ENCODE measurements around the gene PAQR4. TPM values are rescaled to one million over a fixed set of nuclear protein-coding genes. Genes with fewer than 3 reads are reported as not detected.

Gene PAQR4
- total RNA-seq, 2 donors from 2014 or later, result 1.7 to 2.7 TPM

GRCh38 chr16:3001316-3001715 is 32.2 kb downstream of the PAQR4 start:
- H3K4me1 Mint-ChIP-seq, result no peaks in the 10 kb centered on the region
- H3K36me3 Mint-ChIP-seq (ENCODE audit: low read depth), result no peaks in the 10 kb centered on the region
- no peaks in the 10 kb centered on the region for H3K9me3 ChIP-seq (ENCODE audit: control insufficient read depth, low read length, poor library complexity, severe bottlenecking)
- ATAC-seq (no peak), DNase-seq (no peak)
- H3K27ac Mint-ChIP-seq, result no peak overlapping the region
- H3K4me3 Mint-ChIP-seq, result no peak overlapping the region
- H3K27me3 Mint-ChIP-seq, result peaks cover 15% of the 10 kb centered on the region

- Mint-ChIP-seq H3K36me3 (ENCODE audit: low read depth) (no peaks in the 10 kb centered on the region), H3K4me3 (peak overlapping the region; percentile 85), H3K27ac (no peak overlapping the region), H3K27me3 (peaks cover 15% of the 10 kb centered on the region), H3K4me1 (peaks cover 17% of the 10 kb centered on the region)
- peak; percentile 99 for ATAC-seq
- H3K9me3 ChIP-seq (ENCODE audit: control insufficient read depth, low read length, poor library complexity, severe bottlenecking), result no peaks in the 10 kb centered on the region
- DNase-seq, result peak; percentile 90 to 94 (median 91)
Observed at GRCh38 chr16:3003582-3004270, 34.6 kb downstream of the PAQR4 start.

- DNase-seq (no peak), ATAC-seq (no peak)
- peaks cover 10% of the 10 kb centered on the region for H3K27me3 Mint-ChIP-seq
- H3K4me3 Mint-ChIP-seq, result no peak overlapping the region
- H3K36me3 Mint-ChIP-seq (ENCODE audit: low read depth), result no peaks in the 10 kb centered on the region
- H3K27ac Mint-ChIP-seq, result no peak overlapping the region
- H3K9me3 ChIP-seq (ENCODE audit: control insufficient read depth, low read length, poor library complexity, severe bottlenecking), result no peaks in the 10 kb centered on the region
- H3K4me1 Mint-ChIP-seq, result peaks cover 18% of the 10 kb centered on the region
Observed at GRCh38 chr16:3004319-3004718, 35.2 kb downstream of the PAQR4 start.

GRCh38 chr16:3004781-3005284 is 35.7 kb downstream of the PAQR4 start:
- no peak for DNase-seq

GRCh38 chr16:3007059-3007956 is 38.2 kb downstream of the PAQR4 start:
- peaks cover 18% of the 10 kb centered on the region for H3K4me1 Mint-ChIP-seq
- H3K9me3 ChIP-seq (ENCODE audit: control insufficient read depth, low read length, poor library complexity, severe bottlenecking), result no peaks in the 10 kb centered on the region
- H3K4me3 Mint-ChIP-seq, result peak overlapping the region; percentile 84
- no peaks in the 10 kb centered on the region for H3K27me3 Mint-ChIP-seq
- H3K36me3 Mint-ChIP-seq (ENCODE audit: low read depth), result no peaks in the 10 kb centered on the region
- DNase-seq (no peak), ATAC-seq (no peak)
- no peak overlapping the region for H3K27ac Mint-ChIP-seq

More at GRCh38 chr16:3004781-3005284, 35.7 kb downstream of the PAQR4 start:
- H3K36me3 Mint-ChIP-seq (ENCODE audit: low read depth), result no peaks in the 10 kb centered on the region
- peaks cover 18% of the 10 kb centered on the region for H3K4me1 Mint-ChIP-seq
- H3K9me3 ChIP-seq (ENCODE audit: control insufficient read depth, low read length, poor library complexity, severe bottlenecking), result no peaks in the 10 kb centered on the region
- ATAC-seq, result no peak
- no peak overlapping the region for H3K27ac Mint-ChIP-seq
- peak overlapping the region; percentile 79 for H3K4me3 Mint-ChIP-seq
- peaks cover 7% of the 10 kb centered on the region for H3K27me3 Mint-ChIP-seq

- ATAC-seq, result no peak
- no peaks in the 10 kb centered on the region for H3K9me3 ChIP-seq (ENCODE audit: control insufficient read depth, low read length, poor library complexity, severe bottlenecking)
- no peak for DNase-seq
- H3K27ac Mint-ChIP-seq, result no peak overlapping the region
- H3K4me3 Mint-ChIP-seq, result peak overlapping the region; percentile 84
- H3K4me1 Mint-ChIP-seq, result peaks cover 18% of the 10 kb centered on the region
- H3K36me3 Mint-ChIP-seq (ENCODE audit: low read depth), result no peaks in the 10 kb centered on the region
- H3K27me3 Mint-ChIP-seq, result no peaks in the 10 kb centered on the region
Observed at GRCh38 chr16:3007957-3008689, 39.0 kb downstream of the PAQR4 start.

- no peaks in the 10 kb centered on the region for H3K9me3 ChIP-seq (ENCODE audit: control insufficient read depth, low read length, poor library complexity, severe bottlenecking)
- Mint-ChIP-seq H3K36me3 (ENCODE audit: low read depth) (no peaks in the 10 kb centered on the region), H3K4me1 (peaks cover 18% of the 10 kb centered on the region), H3K27ac (no peak overlapping the region), H3K27me3 (no peaks in the 10 kb centered on the region), H3K4me3 (peak overlapping the region; percentile 84)
- ATAC-seq (no peak), DNase-seq (no peak)
Observed at GRCh38 chr16:3008690-3009037, 39.5 kb downstream of the PAQR4 start.

- no peak overlapping the region for H3K4me3 Mint-ChIP-seq
- H3K36me3 Mint-ChIP-seq (ENCODE audit: low read depth), result no peaks in the 10 kb centered on the region
- no peak for ATAC-seq
- H3K4me1 Mint-ChIP-seq, result peaks cover 20% of the 10 kb centered on the region
- H3K27me3 Mint-ChIP-seq, result peaks cover 6% of the 10 kb centered on the region
- DNase-seq, result no peak
- H3K27ac Mint-ChIP-seq, result no peak overlapping the region
- H3K9me3 ChIP-seq (ENCODE audit: control insufficient read depth, low read length, poor library complexity, severe bottlenecking), result no peaks in the 10 kb centered on the region
Observed at GRCh38 chr16:3009568-3010390, 40.6 kb downstream of the PAQR4 start.

GRCh38 chr16:3010510-3010909 is 41.4 kb downstream of the PAQR4 start:
- Mint-ChIP-seq H3K27me3 (peaks cover 6% of the 10 kb centered on the region), H3K4me1 (peaks cover 20% of the 10 kb centered on the region), H3K4me3 (no peak overlapping the region), H3K27ac (no peak overlapping the region), H3K36me3 (ENCODE audit: low read depth) (no peaks in the 10 kb centered on the region)
- no peaks in the 10 kb centered on the region for H3K9me3 ChIP-seq (ENCODE audit: control insufficient read depth, low read length, poor library complexity, severe bottlenecking)
- DNase-seq (no peak), ATAC-seq (no peak)

- ATAC-seq (peak; percentile 23), DNase-seq (no peak)
- peaks cover 6% of the 10 kb centered on the region for H3K27me3 Mint-ChIP-seq
- no peak overlapping the region for H3K27ac Mint-ChIP-seq
- peaks cover 16% of the 10 kb centered on the region for H3K4me1 Mint-ChIP-seq
- no peak overlapping the region for H3K4me3 Mint-ChIP-seq
- H3K9me3 ChIP-seq (ENCODE audit: control insufficient read depth, low read length, poor library complexity, severe bottlenecking), result no peaks in the 10 kb centered on the region
- H3K36me3 Mint-ChIP-seq (ENCODE audit: low read depth), result no peaks in the 10 kb centered on the region
Observed at GRCh38 chr16:3012246-3012645, 43.1 kb downstream of the PAQR4 start.

- Mint-ChIP-seq H3K4me3 (peak within 1 kb of the TSS; percentile 7), H3K36me3 (ENCODE audit: low read depth) (no peaks in the 10 kb centered on the region), H3K27ac (no peak within 1 kb of the TSS), H3K4me1 (peaks cover 10% of the 10 kb centered on the region), H3K27me3 (peaks cover 6% of the 10 kb centered on the region)
- no peak for DNase-seq
- peak; percentile 58 for ATAC-seq
- H3K9me3 ChIP-seq (ENCODE audit: control insufficient read depth, low read length, poor library complexity, severe bottlenecking), result no peaks in the 10 kb centered on the region
Observed at GRCh38 chr16:3012828-3013420, 43.8 kb downstream of the PAQR4 start, which contains the start of gene CLDN9. Gene CLDN9 (plus strand): TSS chr16:3012923. CDS start chr16:3013363, 440 bp downstream.

GRCh38 chr16:3013491-3013951 is 44.4 kb downstream of the PAQR4 start:
- H3K27ac Mint-ChIP-seq, result no peak overlapping the region
- DNase-seq (no peak), ATAC-seq (no peak)
- H3K4me3 Mint-ChIP-seq, result peak overlapping the region; percentile 7
- no peaks in the 10 kb centered on the region for H3K9me3 ChIP-seq (ENCODE audit: control insufficient read depth, low read length, poor library complexity, severe bottlenecking)
- H3K36me3 Mint-ChIP-seq (ENCODE audit: low read depth), result no peaks in the 10 kb centered on the region
- peaks cover 6% of the 10 kb centered on the region for H3K27me3 Mint-ChIP-seq
- peaks cover 7% of the 10 kb centered on the region for H3K4me1 Mint-ChIP-seq
